ENCODE measurements around the gene THAP4. TPM values are rescaled to one million over a fixed set of nuclear protein-coding genes. Genes with fewer than 3 reads are reported as not detected.

The THAP4 gene
- total RNA-seq, 1 experiment from 2014 or later: 88.6 TPM

DNA sequence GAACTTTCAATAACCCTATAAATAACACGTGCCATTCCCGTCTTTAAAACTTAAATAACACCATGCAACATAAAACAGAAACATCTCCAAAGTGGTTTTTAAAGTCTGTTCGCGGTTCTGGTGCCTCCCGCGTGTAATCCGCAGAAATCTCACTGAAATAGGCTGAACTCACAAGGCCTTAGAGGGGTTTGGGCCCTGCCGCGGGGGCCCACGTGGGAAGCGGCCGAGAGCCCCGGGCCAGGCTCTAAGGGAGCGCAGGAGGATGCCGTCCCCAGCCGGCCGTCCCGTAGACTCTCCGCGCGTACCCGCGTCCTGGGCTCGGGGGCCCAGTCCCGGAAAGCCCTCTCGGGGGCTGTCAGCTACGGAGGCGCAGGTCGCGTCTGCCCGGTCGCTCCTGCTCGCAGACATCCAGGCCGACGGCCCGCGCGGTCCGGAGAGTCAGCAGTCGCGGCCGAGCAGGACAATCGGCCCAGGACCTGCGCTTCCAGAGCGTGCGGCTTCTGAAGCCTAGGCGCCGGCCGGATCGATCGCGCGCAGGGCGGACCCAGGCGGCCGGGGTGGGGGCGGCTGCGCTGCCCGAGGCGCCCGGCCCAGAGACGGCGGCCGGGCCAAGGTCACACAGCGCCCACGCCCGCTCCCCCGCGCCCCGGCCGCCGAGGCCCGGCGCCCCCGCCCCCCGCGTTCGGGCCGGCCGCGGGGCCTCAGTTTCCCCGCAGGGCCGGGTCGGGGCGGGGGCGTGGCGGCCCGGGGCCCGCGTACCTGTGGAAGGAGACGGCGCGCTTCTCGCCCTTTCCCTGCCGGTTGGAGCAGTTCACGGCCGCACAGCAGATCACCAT lies 558 bp downstream of the THAP4 start (continued):
- TF ChIP-seq, protein P1, sequence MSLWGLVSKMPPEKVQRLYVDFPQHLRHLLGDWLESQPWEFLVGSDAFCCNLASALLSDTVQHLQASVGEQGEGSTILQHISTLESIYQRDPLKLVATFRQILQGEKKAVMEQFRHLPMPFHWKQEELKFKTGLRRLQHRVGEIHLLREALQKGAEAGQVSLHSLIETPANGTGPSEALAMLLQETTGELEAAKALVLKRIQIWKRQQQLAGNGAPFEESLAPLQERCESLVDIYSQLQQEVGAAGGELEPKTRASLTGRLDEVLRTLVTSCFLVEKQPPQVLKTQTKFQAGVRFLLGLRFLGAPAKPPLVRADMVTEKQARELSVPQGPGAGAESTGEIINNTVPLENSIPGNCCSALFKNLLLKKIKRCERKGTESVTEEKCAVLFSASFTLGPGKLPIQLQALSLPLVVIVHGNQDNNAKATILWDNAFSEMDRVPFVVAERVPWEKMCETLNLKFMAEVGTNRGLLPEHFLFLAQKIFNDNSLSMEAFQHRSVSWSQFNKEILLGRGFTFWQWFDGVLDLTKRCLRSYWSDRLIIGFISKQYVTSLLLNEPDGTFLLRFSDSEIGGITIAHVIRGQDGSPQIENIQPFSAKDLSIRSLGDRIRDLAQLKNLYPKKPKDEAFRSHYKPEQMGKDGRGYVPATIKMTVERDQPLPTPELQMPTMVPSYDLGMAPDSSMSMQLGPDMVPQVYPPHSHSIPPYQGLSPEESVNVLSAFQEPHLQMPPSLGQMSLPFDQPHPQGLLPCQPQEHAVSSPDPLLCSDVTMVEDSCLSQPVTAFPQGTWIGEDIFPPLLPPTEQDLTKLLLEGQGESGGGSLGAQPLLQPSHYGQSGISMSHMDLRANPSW (CRISPR knock-in tag; conservative IDR thresholded peaks at IDR 0.05; ENCODE audit: low read depth): no peak
- TF ChIP-seq, protein P2, sequence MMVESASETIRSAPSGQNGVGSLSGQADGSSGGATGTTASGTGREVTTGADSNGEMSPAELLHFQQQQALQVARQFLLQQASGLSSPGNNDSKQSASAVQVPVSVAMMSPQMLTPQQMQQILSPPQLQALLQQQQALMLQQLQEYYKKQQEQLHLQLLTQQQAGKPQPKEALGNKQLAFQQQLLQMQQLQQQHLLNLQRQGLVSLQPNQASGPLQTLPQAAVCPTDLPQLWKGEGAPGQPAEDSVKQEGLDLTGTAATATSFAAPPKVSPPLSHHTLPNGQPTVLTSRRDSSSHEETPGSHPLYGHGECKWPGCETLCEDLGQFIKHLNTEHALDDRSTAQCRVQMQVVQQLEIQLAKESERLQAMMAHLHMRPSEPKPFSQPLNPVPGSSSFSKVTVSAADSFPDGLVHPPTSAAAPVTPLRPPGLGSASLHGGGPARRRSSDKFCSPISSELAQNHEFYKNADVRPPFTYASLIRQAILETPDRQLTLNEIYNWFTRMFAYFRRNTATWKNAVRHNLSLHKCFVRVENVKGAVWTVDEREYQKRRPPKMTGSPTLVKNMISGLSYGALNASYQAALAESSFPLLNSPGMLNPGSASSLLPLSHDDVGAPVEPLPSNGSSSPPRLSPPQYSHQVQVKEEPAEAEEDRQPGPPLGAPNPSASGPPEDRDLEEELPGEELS (CRISPR knock-in tag; IDR thresholded peaks at IDR 0.05): peak; percentile 54; the same call in 1 of the 2 replicates
- TF ChIP-seq, protein P3, sequence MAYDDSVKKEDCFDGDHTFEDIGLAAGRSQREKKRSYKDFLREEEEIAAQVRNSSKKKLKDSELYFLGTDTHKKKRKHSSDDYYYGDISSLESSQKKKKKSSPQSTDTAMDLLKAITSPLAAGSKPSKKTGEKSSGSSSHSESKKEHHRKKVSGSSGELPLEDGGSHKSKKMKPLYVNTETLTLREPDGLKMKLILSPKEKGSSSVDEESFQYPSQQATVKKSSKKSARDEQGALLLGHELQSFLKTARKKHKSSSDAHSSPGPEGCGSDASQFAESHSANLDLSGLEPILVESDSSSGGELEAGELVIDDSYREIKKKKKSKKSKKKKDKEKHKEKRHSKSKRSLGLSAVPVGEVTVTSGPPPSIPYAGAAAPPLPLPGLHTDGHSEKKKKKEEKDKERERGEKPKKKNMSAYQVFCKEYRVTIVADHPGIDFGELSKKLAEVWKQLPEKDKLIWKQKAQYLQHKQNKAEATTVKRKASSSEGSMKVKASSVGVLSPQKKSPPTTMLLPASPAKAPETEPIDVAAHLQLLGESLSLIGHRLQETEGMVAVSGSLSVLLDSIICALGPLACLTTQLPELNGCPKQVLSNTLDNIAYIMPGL (CRISPR knock-in tag; IDR thresholded peaks at IDR 0.05): peak; percentile 44; the same call in 1 of the 2 replicates
- TF ChIP-seq, protein P4, sequence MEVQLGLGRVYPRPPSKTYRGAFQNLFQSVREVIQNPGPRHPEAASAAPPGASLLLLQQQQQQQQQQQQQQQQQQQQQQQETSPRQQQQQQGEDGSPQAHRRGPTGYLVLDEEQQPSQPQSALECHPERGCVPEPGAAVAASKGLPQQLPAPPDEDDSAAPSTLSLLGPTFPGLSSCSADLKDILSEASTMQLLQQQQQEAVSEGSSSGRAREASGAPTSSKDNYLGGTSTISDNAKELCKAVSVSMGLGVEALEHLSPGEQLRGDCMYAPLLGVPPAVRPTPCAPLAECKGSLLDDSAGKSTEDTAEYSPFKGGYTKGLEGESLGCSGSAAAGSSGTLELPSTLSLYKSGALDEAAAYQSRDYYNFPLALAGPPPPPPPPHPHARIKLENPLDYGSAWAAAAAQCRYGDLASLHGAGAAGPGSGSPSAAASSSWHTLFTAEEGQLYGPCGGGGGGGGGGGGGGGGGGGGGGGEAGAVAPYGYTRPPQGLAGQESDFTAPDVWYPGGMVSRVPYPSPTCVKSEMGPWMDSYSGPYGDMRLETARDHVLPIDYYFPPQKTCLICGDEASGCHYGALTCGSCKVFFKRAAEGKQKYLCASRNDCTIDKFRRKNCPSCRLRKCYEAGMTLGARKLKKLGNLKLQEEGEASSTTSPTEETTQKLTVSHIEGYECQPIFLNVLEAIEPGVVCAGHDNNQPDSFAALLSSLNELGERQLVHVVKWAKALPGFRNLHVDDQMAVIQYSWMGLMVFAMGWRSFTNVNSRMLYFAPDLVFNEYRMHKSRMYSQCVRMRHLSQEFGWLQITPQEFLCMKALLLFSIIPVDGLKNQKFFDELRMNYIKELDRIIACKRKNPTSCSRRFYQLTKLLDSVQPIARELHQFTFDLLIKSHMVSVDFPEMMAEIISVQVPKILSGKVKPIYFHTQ (CRISPR knock-in tag; IDR thresholded peaks at IDR 0.05): no peak
- no peak for TF ChIP-seq ZNF219 (CRISPR knock-in tag; IDR thresholded peaks at IDR 0.05; ENCODE audit: borderline replicate concordance)
- TF ChIP-seq, protein P5, sequence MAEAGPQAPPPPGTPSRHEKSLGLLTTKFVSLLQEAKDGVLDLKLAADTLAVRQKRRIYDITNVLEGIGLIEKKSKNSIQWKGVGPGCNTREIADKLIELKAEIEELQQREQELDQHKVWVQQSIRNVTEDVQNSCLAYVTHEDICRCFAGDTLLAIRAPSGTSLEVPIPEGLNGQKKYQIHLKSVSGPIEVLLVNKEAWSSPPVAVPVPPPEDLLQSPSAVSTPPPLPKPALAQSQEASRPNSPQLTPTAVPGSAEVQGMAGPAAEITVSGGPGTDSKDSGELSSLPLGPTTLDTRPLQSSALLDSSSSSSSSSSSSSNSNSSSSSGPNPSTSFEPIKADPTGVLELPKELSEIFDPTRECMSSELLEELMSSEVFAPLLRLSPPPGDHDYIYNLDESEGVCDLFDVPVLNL (CRISPR knock-in tag; IDR thresholded peaks at IDR 0.05; ENCODE audit: borderline replicate concordance, low read depth): no peak
- no peak for TF ChIP-seq GABPB1 (CRISPR knock-in tag; IDR thresholded peaks at IDR 0.05)
- TF ChIP-seq, protein P6, sequence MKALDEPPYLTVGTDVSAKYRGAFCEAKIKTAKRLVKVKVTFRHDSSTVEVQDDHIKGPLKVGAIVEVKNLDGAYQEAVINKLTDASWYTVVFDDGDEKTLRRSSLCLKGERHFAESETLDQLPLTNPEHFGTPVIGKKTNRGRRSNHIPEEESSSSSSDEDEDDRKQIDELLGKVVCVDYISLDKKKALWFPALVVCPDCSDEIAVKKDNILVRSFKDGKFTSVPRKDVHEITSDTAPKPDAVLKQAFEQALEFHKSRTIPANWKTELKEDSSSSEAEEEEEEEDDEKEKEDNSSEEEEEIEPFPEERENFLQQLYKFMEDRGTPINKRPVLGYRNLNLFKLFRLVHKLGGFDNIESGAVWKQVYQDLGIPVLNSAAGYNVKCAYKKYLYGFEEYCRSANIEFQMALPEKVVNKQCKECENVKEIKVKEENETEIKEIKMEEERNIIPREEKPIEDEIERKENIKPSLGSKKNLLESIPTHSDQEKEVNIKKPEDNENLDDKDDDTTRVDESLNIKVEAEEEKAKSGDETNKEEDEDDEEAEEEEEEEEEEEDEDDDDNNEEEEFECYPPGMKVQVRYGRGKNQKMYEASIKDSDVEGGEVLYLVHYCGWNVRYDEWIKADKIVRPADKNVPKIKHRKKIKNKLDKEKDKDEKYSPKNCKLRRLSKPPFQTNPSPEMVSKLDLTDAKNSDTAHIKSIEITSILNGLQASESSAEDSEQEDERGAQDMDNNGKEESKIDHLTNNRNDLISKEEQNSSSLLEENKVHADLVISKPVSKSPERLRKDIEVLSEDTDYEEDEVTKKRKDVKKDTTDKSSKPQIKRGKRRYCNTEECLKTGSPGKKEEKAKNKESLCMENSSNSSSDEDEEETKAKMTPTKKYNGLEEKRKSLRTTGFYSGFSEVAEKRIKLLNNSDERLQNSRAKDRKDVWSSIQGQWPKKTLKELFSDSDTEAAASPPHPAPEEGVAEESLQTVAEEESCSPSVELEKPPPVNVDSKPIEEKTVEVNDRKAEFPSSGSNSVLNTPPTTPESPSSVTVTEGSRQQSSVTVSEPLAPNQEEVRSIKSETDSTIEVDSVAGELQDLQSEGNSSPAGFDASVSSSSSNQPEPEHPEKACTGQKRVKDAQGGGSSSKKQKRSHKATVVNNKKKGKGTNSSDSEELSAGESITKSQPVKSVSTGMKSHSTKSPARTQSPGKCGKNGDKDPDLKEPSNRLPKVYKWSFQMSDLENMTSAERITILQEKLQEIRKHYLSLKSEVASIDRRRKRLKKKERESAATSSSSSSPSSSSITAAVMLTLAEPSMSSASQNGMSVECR (CRISPR knock-in tag; IDR thresholded peaks at IDR 0.05; ENCODE audit: borderline replicate concordance): peak; percentile 26; the same call in 1 of the 2 replicates
- TF ChIP-seq FOXP1 (CRISPR knock-in tag; IDR thresholded peaks at IDR 0.05; ENCODE audit: borderline replicate concordance): peak; percentile 38; the same call in 1 of the 2 replicates
- TF ChIP-seq, protein P7, sequence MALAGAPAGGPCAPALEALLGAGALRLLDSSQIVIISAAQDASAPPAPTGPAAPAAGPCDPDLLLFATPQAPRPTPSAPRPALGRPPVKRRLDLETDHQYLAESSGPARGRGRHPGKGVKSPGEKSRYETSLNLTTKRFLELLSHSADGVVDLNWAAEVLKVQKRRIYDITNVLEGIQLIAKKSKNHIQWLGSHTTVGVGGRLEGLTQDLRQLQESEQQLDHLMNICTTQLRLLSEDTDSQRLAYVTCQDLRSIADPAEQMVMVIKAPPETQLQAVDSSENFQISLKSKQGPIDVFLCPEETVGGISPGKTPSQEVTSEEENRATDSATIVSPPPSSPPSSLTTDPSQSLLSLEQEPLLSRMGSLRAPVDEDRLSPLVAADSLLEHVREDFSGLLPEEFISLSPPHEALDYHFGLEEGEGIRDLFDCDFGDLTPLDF (CRISPR knock-in tag; IDR thresholded peaks at IDR 0.05): no peak
- TF ChIP-seq RELA (CRISPR knock-in tag; IDR thresholded peaks at IDR 0.05; ENCODE audit: borderline replicate concordance): no peak
- no peak for TF ChIP-seq JAZF1 (CRISPR knock-in tag; IDR thresholded peaks at IDR 0.05)
- no peak for TF ChIP-seq NFATC4 (CRISPR knock-in tag; IDR thresholded peaks at IDR 0.05)
- no peak for TF ChIP-seq ATF6 (CRISPR knock-in tag; IDR thresholded peaks at IDR 0.05)
- no peak for TF ChIP-seq FOXK1 (CRISPR knock-in tag; IDR thresholded peaks at IDR 0.05)
- TF ChIP-seq E2F5 (CRISPR knock-in tag; IDR thresholded peaks at IDR 0.05): no peak; the same call in 1 of the 2 replicates

Data from WTC11 (cell line).